Hepatocyte (in vitro differentiated cells): ENCODE results near the gene FGB.

Experiments used
- CTCF ChIP-seq: fragments of 200-600 bp; sonication (generic); IDR thresholded peaks from 2 replicates; pipeline ENCODE4 v1.5.1; 2016; ENCODE audit warnings: antibody characterized with exemption, mild to moderate bottlenecking; ENCODE audit not compliant: poor library complexity
- EZH2 ChIP-seq: fragments of 200-600 bp; sonication (generic); IDR thresholded peaks from 2 replicates; pipeline ENCODE4 v1.6.1; 2016; ENCODE audit warnings: antibody characterized with exemption, mild to moderate bottlenecking, borderline replicate concordance

- TF ChIP-seq CTCF (no peak), EZH2 (no peak)
Observed at GRCh38 chr4:154574311-154574710, 11.5 kb downstream of the FGB start.
